HG03045 (cell line): ENCODE data around the gene MN1.

Source experiments
- ATAC-seq: cut with Tn5 transposase; IDR thresholded peaks from one replicate; pipeline ENCODE4 v1.9.1; 2021; ENCODE audit warnings: mild to moderate bottlenecking, moderate library complexity; ENCODE audit not compliant: unreplicated experiment

MN1 gene

DNA sequence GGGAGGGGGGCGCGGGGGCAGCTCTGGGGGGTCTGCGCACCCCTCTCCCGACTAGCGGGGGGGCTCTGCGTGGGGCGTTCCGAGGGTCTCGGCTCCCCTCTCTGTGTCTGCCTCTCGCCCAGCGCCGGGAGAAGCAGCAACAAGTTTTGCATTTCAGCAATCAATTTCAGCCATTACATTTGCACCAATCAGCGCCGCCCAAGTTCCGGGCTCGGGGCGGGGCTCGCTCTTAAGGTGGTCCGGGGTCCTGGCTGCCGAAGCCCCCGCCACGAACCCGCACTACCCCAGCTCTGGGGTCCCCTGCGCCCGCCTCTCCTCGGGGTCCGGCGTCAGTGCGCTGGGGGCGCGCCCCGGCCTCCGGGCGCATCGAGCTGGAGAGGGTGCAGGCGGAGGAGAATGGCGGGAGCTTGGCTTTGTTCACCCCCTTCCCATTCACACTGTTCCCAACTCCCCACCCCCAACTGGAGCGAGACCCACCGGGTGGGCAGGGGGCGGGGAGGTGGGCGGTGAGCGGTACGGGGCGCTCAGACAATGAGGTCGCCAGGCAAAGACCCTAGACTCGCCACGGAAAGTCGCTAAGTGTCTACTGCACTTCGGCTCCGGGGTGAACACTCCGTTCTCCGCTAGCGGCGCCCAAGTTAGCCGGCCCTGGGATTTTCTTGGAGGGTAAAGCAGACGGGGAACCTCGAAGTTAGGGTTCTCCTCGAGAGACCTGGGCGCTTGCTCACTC lies at the start of gene MN1:
MN1 (minus strand) TSS at position 141 of the 730 bp plus-strand sequence. CDS start 1,213 bp downstream, outside the sequence.
- ATAC-seq, result no peak

GRCh38 chr22:27850000-27850521 lies 48.5 kb upstream of the MN1 start:
- ATAC-seq, result no peak

- ATAC-seq, result no peak
Observed at GRCh38 chr22:27848005-27848404, 46.4 kb upstream of the MN1 start.

GRCh38 chr22:27846910-27847309 lies 45.4 kb upstream of the MN1 start:
- no peak for ATAC-seq

DNA sequence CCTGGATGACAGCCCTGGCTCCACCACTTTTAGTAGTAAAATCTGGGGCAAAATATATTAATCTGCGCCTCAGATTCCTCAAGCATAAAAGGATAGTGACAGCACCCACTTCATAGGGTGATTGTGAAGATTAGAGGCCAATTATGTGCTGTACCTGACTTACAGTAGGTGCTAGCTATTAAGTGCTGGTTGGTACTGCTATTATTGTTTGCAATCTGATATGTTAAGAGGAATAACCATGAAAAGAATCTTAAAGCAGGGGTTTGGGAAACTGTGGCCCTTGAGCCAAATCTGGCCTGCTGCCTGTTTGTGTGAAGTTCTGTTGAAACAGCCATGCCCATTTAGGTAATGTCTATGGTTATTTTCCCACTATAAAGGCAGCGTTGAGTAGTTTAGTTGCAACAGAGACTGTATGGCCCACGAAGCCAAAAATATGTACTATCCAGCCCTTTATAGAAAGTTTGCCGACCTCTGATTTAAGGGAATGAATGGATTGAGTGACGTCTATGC lies 44.7 kb upstream of the MN1 start:
- no peak for ATAC-seq

GRCh38 chr22:27845644-27846043 lies 44.1 kb upstream of the MN1 start:
- ATAC-seq, result no peak

- ATAC-seq, result no peak
Observed at GRCh38 chr22:27844656-27845591, 43.4 kb upstream of the MN1 start.

DNA sequence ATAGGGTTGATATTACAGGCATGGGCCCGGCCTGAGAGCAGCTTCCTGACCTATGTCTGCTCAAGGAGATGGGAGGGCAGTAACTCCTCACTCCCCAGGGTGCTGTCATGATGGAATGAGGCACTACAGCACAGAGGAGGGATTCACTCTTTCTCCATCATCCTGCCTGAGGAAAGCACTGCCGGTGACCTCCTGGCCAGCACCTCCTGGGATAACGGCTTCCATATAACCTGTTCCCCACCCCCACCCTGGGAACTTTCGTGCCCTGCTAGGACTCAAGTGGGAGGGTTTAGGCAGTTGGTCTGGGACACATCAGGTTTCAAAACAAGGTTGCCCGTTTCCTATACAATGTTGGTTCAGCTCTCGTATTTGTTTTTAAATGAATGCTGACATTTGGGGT lies 42.7 kb upstream of the MN1 start:
- ATAC-seq, result no peak

DNA sequence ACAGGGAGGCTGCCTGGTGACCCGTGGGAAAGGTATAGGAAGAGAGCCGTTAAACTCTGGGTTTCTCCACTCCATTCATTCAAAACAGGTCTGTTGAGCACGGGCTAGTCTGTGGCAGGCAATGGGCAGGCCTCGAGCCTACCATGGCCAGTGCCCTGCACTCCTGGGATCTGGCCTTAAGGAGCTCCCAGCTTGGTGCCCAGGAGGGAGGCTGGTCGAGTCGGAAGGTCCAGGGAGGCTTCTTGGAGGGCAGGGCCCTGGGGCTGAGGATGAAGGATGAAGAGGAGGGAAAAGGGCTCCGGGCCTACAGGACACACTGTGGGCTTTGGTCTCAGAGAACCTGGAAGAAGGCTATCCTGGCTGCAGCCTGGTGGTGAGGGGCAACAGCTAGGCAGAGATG lies 41.9 kb upstream of the MN1 start:
- ATAC-seq, result no peak

GRCh38 chr22:27842669-27843431 lies 41.3 kb upstream of the MN1 start:
- no peak for ATAC-seq

- ATAC-seq, result no peak
Observed at GRCh38 chr22:27842201-27842600, 40.6 kb upstream of the MN1 start.

- ATAC-seq, result no peak
Observed at GRCh38 chr22:27840436-27840835, 38.9 kb upstream of the MN1 start.

DNA sequence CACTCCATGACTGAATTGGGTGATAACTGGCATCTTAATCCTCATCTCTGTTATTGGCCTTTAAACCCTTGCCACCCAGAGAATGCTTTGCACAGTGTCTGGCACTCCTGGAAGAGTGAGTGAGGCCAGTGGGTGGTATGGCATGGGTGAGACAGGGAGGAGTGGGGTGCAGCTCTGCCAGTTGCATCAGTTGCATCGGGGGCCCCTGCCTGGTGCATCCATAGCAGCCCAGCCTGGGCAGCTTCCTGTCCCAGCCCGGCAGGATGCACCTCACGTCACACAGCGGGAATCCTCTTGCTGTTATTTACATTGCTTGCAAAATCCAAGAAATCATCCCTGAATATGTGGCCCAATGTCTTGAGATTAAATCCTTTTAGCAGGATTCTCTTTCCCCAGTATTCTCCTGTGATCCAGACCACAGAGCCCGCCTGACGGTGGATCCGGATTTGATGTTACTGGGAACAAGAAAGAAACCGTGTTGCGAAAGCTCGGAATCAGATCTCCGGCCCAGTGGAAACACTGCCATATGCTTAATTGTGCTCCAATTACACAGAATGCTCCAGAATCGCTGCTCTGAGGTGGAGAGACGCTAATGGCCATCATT lies 37.6 kb upstream of the MN1 start:
- no peak for ATAC-seq

DNA sequence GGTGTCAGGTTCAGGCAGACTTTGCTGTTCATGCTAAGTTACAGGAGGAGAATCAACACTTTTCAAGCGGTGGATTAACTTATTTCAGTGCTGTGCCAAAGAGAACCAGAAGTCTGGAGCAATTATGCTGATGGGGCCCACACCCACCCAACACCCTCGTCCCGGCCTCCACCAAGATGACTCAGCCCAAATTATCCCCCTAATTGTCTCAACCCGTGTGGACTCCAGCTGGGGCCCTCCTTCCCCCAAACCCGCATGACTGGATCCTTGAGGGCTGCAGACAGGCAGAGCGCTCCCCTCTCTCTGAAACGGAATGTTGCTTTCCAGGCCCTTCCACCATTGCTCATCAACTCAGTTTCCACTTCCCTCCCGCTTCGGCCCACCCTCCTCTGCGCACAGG lies 34.6 kb upstream of the MN1 start:
- no peak for ATAC-seq

- ATAC-seq, result no peak
Observed at GRCh38 chr22:27835446-27835845, 33.9 kb upstream of the MN1 start.

DNA sequence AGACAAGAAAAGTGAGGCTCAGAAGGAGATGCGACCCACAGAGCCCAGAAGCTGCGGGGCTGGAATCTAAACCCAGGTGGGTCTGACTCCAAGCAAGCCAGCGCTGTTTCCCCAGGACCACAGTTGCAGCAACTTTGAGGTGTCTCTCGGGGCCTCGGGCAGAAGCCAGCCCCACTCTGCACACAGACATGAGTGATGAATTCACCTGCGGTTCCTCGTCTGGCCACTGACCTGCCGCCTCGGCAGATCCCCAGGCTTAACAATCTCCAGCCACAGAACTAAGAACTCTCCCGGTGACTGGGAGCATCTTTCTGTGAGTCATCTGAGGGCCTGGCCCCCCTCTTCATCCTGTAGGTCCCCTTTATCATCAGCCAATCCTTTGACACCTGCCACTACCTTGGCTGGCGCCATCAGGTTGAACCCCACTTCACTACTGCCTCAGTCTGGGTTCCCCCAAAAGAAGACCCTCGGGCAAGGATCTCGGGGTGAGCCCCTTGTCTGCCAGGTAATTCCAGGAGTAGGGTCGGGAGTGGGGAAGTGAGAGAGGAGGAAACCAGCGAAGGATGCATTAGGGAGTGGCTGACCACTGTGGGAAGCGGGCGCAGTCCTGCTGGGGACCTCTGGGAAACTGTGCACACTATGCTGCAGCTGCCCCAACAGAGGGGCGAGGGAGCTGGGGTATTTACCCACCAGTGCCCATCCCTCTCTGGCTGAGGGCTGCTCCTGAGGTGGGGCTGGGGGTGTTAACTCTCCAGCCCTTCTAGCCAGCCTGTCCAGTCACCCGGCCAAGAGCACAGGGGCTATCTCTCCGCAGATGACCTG lies 33.0 kb upstream of the MN1 start:
- no peak for ATAC-seq

- no peak for ATAC-seq
Observed at GRCh38 chr22:27833803-27834202, 32.2 kb upstream of the MN1 start.

GRCh38 chr22:27832606-27833005 lies 31.1 kb upstream of the MN1 start:
- no peak for ATAC-seq

DNA sequence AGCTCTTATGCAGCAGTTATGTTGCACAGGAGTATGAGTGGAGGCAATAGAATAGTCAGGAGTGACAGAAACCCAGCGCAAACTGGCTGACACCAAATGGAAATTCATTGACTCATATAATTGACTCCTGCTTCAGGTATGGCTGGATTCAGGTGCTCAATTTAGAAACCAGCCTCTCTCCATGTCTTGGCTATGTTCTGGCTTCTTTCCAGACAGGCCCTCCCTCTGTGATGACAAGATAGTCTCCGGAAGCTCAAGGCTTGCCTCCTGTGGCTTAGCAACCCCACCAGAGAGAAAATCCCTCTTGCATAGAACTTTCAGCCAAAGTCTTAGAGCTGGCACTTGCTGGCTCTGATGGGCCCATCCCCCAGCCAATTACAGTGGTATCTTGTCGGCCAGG lies 28.1 kb upstream of the MN1 start:
- ATAC-seq, result no peak
